Common myeloid progenitor, CD34-positive (primary cell): ENCODE data around the gene NRG4.
"Not testable (repeated sequence)": the region's sequence is repeated elsewhere in the genome, so short reads cannot be mapped to it uniquely, and the experiment has no call there.

Source experiments
- CTCF ChIA-PET: fragments of 350-600 bp; sonication (Branson Sonifier 250); formaldehyde crosslinking; loops from one replicate; lab custom pipeline; 2021; ENCODE audit warnings: antibody characterized with exemption; lab: Charles Lee
- POLR2A ChIA-PET: fragments of 350-600 bp; sonication (Branson Sonifier 250); formaldehyde crosslinking; loops from one replicate; lab custom pipeline; 2021; ENCODE audit warnings: antibody characterized with exemption; lab: Charles Lee
- DNase-seq, 3 donors: peaks; one replicate each; pipeline versions ENCODE4 v3.0.0 to v3.0.0-alpha.2; 2013
- H3K27ac ChIP-seq, 2 experiments: 1 replicate in 1 of 2; 2 replicates in 1 of 2; pipeline ENCODE4 v1.7.0; 2013; ENCODE audit warnings: inconsistent platforms in 2 of 2, low read length in 2 of 2, mild to moderate bottlenecking in 2 of 2, low read depth in 1 of 2, moderate library complexity in 1 of 2; ENCODE audit not compliant: severe bottlenecking in 2 of 2, insufficient read depth in 1 of 2, poor library complexity in 1 of 2
- H3K27me3 ChIP-seq, 5 experiments: replicated peaks in 2 of 5; 1 replicate in 3 of 5; 2 replicates in 2 of 5; pipeline versions ENCODE4 v1.6.1 to v1.7.0; 2013; ENCODE audit warnings: low read length in 4 of 5, mild to moderate bottlenecking in 2 of 5, moderate library complexity in 2 of 5, inconsistent platforms in 1 of 5; ENCODE audit not compliant: insufficient read depth in 5 of 5, control insufficient read depth in 4 of 5
- H3K36me3 ChIP-seq, 4 experiments: 1 replicate in 2 of 4; 2 replicates in 2 of 4; pipeline versions ENCODE4 v1.6.1 to v1.7.0; 2013; ENCODE audit warnings: low read length in 3 of 4, control low read depth in 1 of 4, mild to moderate bottlenecking in 1 of 4; ENCODE audit not compliant: control insufficient read depth in 4 of 4, insufficient read depth in 4 of 4
- H3K4me1 ChIP-seq, 4 experiments: 1 replicate in 3 of 4; 2 replicates in 1 of 4; pipeline versions ENCODE4 v1.6.1 to v1.7.1; 2013; ENCODE audit warnings: low read length in 3 of 4, mild to moderate bottlenecking in 3 of 4, control low read depth in 1 of 4, inconsistent platforms in 1 of 4, moderate library complexity in 1 of 4; ENCODE audit not compliant: control insufficient read depth in 4 of 4, insufficient read depth in 4 of 4; ENCODE audit errors: control extremely low read depth in 1 of 4
- H3K4me3 ChIP-seq, 7 experiments: 1 replicate in 4 of 7; 2 replicates in 3 of 7; pipeline versions ENCODE4 v1.5.1 to v1.7.0; 2013; ENCODE audit warnings: mild to moderate bottlenecking in 7 of 7, low read length in 6 of 7, moderate library complexity in 6 of 7, inconsistent platforms in 2 of 7, low read depth in 2 of 7, control low read depth in 1 of 7; ENCODE audit not compliant: insufficient read depth in 4 of 7, control insufficient read depth in 1 of 7; ENCODE audit errors: extremely low read depth in 1 of 7
- H3K9me3 ChIP-seq, 5 experiments: 1 replicate in 4 of 5; 2 replicates in 1 of 5; pipeline versions ENCODE4 v1.6.1 to v1.7.1; 2013; ENCODE audit warnings: low read length in 4 of 5, mild to moderate bottlenecking in 2 of 5, inconsistent platforms in 1 of 5, low read depth in 1 of 5, moderate library complexity in 1 of 5; ENCODE audit not compliant: control insufficient read depth in 4 of 5, insufficient read depth in 2 of 5; ENCODE audit errors: control extremely low read depth in 1 of 5
- WGBS: methylation state at CpG from one replicate; pipeline ENCODE4 v1.1.5; 2013; ENCODE audit not compliant: insufficient coverage; 5-methylcytosine and 5-hydroxymethylcytosine counted together

Gene NRG4

DNA sequence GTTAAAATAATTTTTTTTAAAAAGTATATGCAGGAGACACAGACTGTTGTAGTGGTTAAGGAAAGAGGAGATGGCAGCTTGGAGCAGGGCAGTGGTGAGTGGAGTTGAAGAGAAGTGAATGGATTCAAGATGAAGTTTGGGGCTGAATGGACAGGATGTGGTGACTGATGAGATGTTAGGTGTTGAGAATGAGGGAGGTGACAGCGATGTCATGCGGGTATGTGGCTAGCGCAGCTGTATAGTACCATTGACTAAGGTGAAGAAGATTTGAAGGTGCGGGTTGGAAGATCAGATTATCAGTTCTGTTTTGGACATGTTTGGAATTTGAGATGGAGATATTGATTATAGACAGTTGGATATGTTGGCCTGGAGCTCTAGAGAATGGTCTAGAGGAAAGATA is 88.5 kb downstream of the NRG4 start:
- H3K36me3 ChIP-seq = peaks cover 2 to 38% (median 12%) of the 10 kb centered on the region in 4 experiments
- CTCF ChIA-PET = interaction anchor here (1.2 to 6.9 kb wide), 9 partner anchors 9 to 229 kb away, joined by 3 to 54 read pairs (median 4); partner anchors contain the start of gene FBXO22
- no peak overlapping the region for H3K27ac ChIP-seq
- no peaks in the 10 kb centered on the region for H3K27me3 ChIP-seq
- H3K4me1 ChIP-seq = no peaks in the 10 kb centered on the region
- H3K9me3 ChIP-seq = no peaks in the 10 kb centered on the region
- 98% methylated on average over 4 of the region's 4 CpGs for WGBS
- no peak for DNase-seq
- no peak overlapping the region for H3K4me3 ChIP-seq
- POLR2A ChIA-PET = interaction anchor here (0.7 kb wide), 1 partner anchor 20 kb away, joined by 3 read pairs; the partner anchor contains the start of gene FBXO22

DNA sequence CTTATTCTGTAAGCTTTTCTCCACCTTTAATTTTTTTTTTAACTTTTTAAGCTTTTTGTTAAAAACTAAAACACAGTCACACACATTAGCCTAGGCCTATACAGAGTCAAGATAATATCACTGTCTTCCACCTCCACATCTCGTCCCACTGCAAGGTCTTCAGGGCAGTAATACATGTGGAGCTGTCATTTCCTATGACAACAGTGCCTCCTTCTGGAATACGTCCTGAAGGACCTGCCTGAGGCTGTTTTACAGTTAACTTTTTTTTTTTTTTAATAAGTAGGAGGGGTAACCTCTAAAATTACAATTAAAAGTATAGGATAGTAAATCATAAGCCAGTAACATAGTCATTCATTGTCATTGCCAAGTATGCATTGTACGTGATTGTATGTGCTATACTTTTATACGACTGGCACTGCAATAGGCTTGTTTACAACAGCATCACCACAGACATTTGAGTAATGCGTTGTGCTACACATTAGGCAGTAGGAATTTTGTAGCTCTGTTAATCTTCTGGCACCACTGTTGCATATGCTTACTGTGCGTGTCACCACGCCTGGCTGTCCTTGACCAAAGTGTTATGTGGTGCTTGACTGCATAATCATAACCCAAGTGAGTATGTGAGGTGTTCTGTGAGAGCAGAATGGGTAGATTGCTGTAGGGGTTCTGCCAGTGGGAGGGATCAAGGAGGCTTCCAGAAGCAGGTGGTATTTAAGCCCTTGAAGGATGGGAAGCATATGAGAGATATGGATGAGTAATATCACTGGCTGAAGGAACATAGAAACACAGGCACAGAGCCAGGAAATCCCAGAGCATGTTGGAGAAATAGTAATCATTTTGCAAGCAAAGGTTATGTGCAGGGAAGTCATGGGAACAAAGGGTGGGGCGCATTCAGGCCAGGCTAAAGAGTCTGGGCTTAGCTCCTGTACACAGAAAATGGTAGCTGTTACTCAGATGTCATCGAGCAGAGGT is 90.2 kb downstream of the NRG4 start:
- no peaks in the 10 kb centered on the region for H3K27me3 ChIP-seq
- H3K27ac ChIP-seq = no peak overlapping the region
- H3K4me1 ChIP-seq = no peaks in the 10 kb centered on the region
- ChIA-PET POLR2A (no interaction called here), CTCF (interaction anchor here (0.6 to 6.9 kb wide), 20 partner anchors 9 to 317 kb away, joined by 3 to 54 read pairs (median 4); partner anchors contain the start of gene FBXO22)
- no peak overlapping the region for H3K4me3 ChIP-seq
- peaks cover 2 to 55% (median 21%) of the 10 kb centered on the region in 4 experiments for H3K36me3 ChIP-seq
- peak; percentile 76 to 84 (median 83) for DNase-seq
- 94% methylated on average over 7 of the region's 9 CpGs for WGBS
- H3K9me3 ChIP-seq = no peaks in the 10 kb centered on the region

DNA sequence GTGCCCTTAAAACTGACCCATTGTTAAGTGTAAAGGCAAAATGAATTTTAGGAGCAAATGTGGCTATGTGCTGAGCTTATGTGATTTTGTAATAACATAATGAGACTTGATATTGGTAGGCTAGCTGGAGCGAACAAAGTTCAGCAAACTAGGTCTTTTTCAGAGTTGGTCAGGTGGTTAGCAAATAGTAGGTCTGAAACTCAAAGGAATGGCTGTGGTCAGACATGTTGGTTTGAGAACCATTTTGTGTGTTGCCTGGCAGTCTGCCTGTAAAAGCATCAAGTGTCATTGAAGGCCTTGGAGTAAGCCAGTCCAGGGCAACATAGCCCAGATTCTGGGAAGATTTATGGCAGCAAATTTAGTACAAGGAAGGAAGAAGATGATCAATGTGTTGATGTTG is 92.1 kb downstream of the NRG4 start:
- H3K27me3 ChIP-seq = no peaks in the 10 kb centered on the region
- no peak overlapping the region for H3K27ac ChIP-seq
- no peak overlapping the region for H3K4me3 ChIP-seq
- no peaks in the 10 kb centered on the region for H3K4me1 ChIP-seq
- POLR2A ChIA-PET = no interaction called here
- CTCF ChIA-PET = interaction anchor here (0.8 to 6.9 kb wide), 9 partner anchors 9 to 234 kb away, joined by 3 to 54 read pairs (median 4); no protein-coding TSS in a partner anchor
- 80% methylated on average over 1 of the region's 1 CpG for WGBS
- H3K36me3 ChIP-seq = peaks cover 2 to 51% (median 25%) of the 10 kb centered on the region in 4 experiments
- no peaks in the 10 kb centered on the region for H3K9me3 ChIP-seq
- no peak for DNase-seq

DNA sequence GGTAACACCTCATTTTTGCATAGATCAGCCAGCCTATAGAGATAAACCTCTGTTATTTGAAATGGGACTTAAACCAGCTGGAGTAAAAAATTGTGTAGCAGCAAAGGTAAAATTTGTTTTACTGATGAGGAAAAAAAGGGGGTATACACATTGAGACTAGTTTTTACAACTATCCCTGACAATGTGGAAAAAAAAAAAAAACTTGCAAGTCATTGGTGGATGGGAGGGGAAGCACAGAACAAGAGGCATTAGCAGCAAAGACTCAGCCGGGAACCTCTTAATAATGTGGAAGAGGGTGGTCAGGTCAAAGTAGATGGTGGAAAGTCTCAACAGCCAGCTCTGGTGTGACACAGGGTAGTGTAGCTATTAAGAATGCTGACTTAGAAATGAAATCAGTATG is 94.1 kb downstream of the NRG4 start:
- ChIA-PET POLR2A (no interaction called here), CTCF (interaction anchor here (0.8 to 2.4 kb wide), 6 partner anchors 10 to 221 kb away, joined by 3 to 9 read pairs (median 4); no protein-coding TSS in a partner anchor)
- no peaks in the 10 kb centered on the region for H3K9me3 ChIP-seq
- no peak overlapping the region for H3K27ac ChIP-seq
- no peaks in the 10 kb centered on the region for H3K4me1 ChIP-seq
- no peak overlapping the region for H3K4me3 ChIP-seq
- no peaks in the 10 kb centered on the region for H3K27me3 ChIP-seq
- 100% methylated on average over 1 of the region's 1 CpG for WGBS
- H3K36me3 ChIP-seq = peaks cover 4 to 63% (median 36%) of the 10 kb centered on the region in 4 experiments
- no peak for DNase-seq

DNA sequence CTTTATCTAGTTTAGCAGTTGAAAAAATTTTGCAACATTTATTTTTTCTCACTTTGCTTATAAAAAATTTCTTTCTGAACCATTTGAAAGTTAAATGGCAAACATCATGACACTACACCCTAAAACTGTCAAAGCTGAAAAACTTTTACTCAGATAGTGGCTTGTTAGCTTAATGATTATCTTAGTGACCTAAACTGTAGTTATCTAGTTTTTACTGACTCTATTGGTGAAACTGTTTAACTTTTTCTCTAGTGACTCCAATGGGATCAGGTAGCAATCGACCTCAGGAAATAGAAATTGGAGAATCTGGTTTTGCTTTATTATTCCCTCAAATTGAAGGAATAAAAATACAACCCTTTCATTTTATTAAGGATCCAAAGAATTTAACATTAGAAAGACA is 95.2 kb downstream of the NRG4 start:
- POLR2A ChIA-PET = no interaction called here
- no peak overlapping the region for H3K4me3 ChIP-seq
- DNase-seq = no peak
- H3K27me3 ChIP-seq = no peaks in the 10 kb centered on the region
- peaks cover 4 to 53% (median 34%) of the 10 kb centered on the region in 4 experiments for H3K36me3 ChIP-seq
- WGBS = no CpG with 5 or more reads among the region's 1 CpG
- CTCF ChIA-PET = interaction anchor here (1.1 kb wide), 1 partner anchor 15 kb away, joined by 3 read pairs; no protein-coding TSS in a partner anchor
- peaks cover 0 to 3% (median 0%) of the 10 kb centered on the region in 5 experiments for H3K9me3 ChIP-seq
- H3K4me1 ChIP-seq = no peaks in the 10 kb centered on the region
- no peak overlapping the region for H3K27ac ChIP-seq

DNA sequence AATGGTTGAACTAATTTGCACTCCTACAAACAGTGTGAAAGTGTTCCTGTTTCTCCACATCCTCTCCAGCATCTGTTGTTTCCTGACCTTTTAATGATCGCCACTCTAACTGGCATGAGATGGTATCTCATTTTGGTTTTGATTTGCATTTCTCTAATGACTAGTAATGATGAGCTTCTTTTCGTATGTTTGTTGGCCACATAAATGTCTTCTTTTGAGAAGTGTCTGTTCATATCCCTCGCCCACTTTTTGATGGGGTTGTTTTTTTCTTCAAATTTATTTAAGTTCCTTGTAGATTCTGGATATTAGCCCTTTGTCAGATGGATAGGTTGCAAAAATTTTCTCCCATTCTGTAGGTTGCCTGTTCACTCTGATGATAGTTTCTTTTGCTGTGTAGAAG is 101.9 kb downstream of the NRG4 start:
- H3K9me3 ChIP-seq, POLR2A ChIA-PET, CTCF ChIA-PET, H3K4me1 ChIP-seq, H3K4me3 ChIP-seq, H3K27ac ChIP-seq, DNase-seq, H3K27me3 ChIP-seq: not testable (repeated sequence)
- H3K36me3 ChIP-seq = peaks cover 17 to 38% (median 27%) of the 10 kb centered on the region in 4 experiments
- 86% methylated on average over 1 of the region's 3 CpGs for WGBS
